Endodermal cell (in vitro differentiated cells): ENCODE data around the gene DYRK1A. TPM values are rescaled to one million over a fixed set of nuclear protein-coding genes. Genes with fewer than 3 reads are reported as not detected.

Experiments used
- DNase-seq: peaks from one replicate; pipeline ENCODE4 v3.0.0-alpha.2; 2017
- H3K27ac ChIP-seq: 2 replicates; pipeline ENCODE4 v1.5.1; 2013; ENCODE audit warnings: mild to moderate bottlenecking, low read depth, low read length, moderate library complexity
- H3K27me3 ChIP-seq: 2 replicates; pipeline ENCODE4 v1.6.1; 2013; ENCODE audit warnings: mild to moderate bottlenecking, low read length, moderate library complexity; ENCODE audit not compliant: insufficient read depth, control insufficient read depth, poor library complexity, severe bottlenecking
- H3K36me3 ChIP-seq: 2 replicates; pipeline ENCODE4 v1.7.0; 2013; ENCODE audit warnings: mild to moderate bottlenecking, low read length, moderate library complexity; ENCODE audit not compliant: control insufficient read depth, insufficient read depth
- H3K4me1 ChIP-seq: one replicate; pipeline ENCODE4 v1.7.0; 2013; ENCODE audit warnings: low read length; ENCODE audit not compliant: control insufficient read depth, insufficient read depth
- H3K4me3 ChIP-seq: 2 replicates; pipeline ENCODE4 v1.5.1; 2013; ENCODE audit warnings: mild to moderate bottlenecking, low read length, moderate library complexity
- H3K9ac ChIP-seq: 2 replicates; pipeline ENCODE4 v1.6.1; 2013; ENCODE audit warnings: mild to moderate bottlenecking, low read length, moderate library complexity; ENCODE audit not compliant: poor library complexity, severe bottlenecking; ENCODE audit errors: extremely low read depth
- H3K9me3 ChIP-seq: 2 replicates; pipeline ENCODE4 v1.6.1; 2013; ENCODE audit warnings: mild to moderate bottlenecking, low read length, moderate library complexity; ENCODE audit not compliant: control insufficient read depth
- H3K27ac Mint-ChIP-seq: 2 replicates; pipeline ENCODE4 v1.8.0; 2020; ENCODE audit warnings: mixed read lengths
- H3K27me3 Mint-ChIP-seq: 2 replicates; pipeline ENCODE4 v1.8.0; 2021; ENCODE audit warnings: mild to moderate bottlenecking, mixed read lengths; ENCODE audit not compliant: insufficient read depth
- H3K36me3 Mint-ChIP-seq: 2 replicates; pipeline ENCODE4 v1.8.0; 2020; ENCODE audit warnings: low read depth, mixed read lengths
- H3K4me1 Mint-ChIP-seq: 2 replicates; pipeline ENCODE4 v1.8.0; 2020; ENCODE audit warnings: mixed read lengths
- H3K4me3 Mint-ChIP-seq: 2 replicates; pipeline ENCODE4 v1.8.0; 2020; ENCODE audit warnings: mild to moderate bottlenecking, moderate library complexity, mixed read lengths
- H3K9me3 Mint-ChIP-seq: 2 replicates; pipeline ENCODE4 v1.8.0; 2020; ENCODE audit warnings: mild to moderate bottlenecking, mixed read lengths
- CTCF ChIP-seq: fragments of 200-600 bp; sonication (generic); conservative IDR thresholded peaks from 2 replicates; pipeline ENCODE4 v1.5.0; 2021; ENCODE audit warnings: antibody characterized with exemption, mild to moderate bottlenecking
- WGBS, 2 experiments: methylation state at CpG; one replicate each; pipeline versions ENCODE4 v1.1.5 to v1.1.7; 2013; ENCODE audit warnings: missing lambda C conversion rate in 2 of 2, mixed read lengths in 1 of 2; ENCODE audit not compliant: insufficient coverage in 1 of 2, insufficient read length in 1 of 2; 5-methylcytosine and 5-hydroxymethylcytosine counted together
- total RNA-seq, 2 donors: library from RNA; stranded (reverse); fragmentation: NEBNext Ultra II Directional in 1 of 2; extraction: Animal tissue kit (Norgen Biotek cat#: 25700) in 1 of 2; gene quantifications; 2 replicates in 1 of 2; 3 replicates in 1 of 2; pipeline ENCODE4 v1.2.1, GENCODE V29; 2021

The DYRK1A gene
- total RNA-seq, 2 donors from 2014 or later = 73.9 to 75.2 TPM

- no peaks in the 10 kb centered on the region for H3K36me3 ChIP-seq
- 61 to 79% methylated on average over 3 of the region's 3 CpGs for WGBS, 2 experiments
- peak overlapping the region; percentile 98 for H3K9ac ChIP-seq
- no peaks in the 10 kb centered on the region for H3K4me1 ChIP-seq
- DNase-seq = no peak
- peaks cover 2% of the 10 kb centered on the region for H3K36me3 Mint-ChIP-seq
- peak overlapping the region; percentile 89 for H3K4me3 ChIP-seq
- no peaks in the 10 kb centered on the region for H3K9me3 Mint-ChIP-seq
- H3K4me3 Mint-ChIP-seq = peak overlapping the region; percentile 98
- H3K27me3 ChIP-seq = no peaks in the 10 kb centered on the region
- H3K4me1 Mint-ChIP-seq = peaks cover 46% of the 10 kb centered on the region
- H3K27ac Mint-ChIP-seq = peak overlapping the region; percentile 92
- no peaks in the 10 kb centered on the region for H3K9me3 ChIP-seq
- H3K27ac ChIP-seq = no peak overlapping the region
- H3K27me3 Mint-ChIP-seq = no peaks in the 10 kb centered on the region
- TF ChIP-seq CTCF = no peak
Measured at GRCh38 chr21:37369307-37369854, 2.8 kb downstream of the DYRK1A start.

- no peak overlapping the region for H3K27ac ChIP-seq
Measured at GRCh38 chr21:37370152-37371040, 3.8 kb downstream of the DYRK1A start.

GRCh38 chr21:37371041-37371397, 4.4 kb downstream of the DYRK1A start:
- peaks cover 51% of the 10 kb centered on the region for H3K4me1 Mint-ChIP-seq

More at GRCh38 chr21:37370152-37371040, 3.8 kb downstream of the DYRK1A start:
- H3K27me3 Mint-ChIP-seq = no peaks in the 10 kb centered on the region
- Histone ChIP-seq H3K27me3 (no peaks in the 10 kb centered on the region), H3K36me3 (no peaks in the 10 kb centered on the region), H3K4me1 (no peaks in the 10 kb centered on the region), H3K4me3 (peak overlapping the region; percentile 89), H3K9ac (peak overlapping the region; percentile 98), H3K9me3 (no peaks in the 10 kb centered on the region)
- 70 to 79% methylated on average over 6 to 8 of the region's 8 CpGs for WGBS, 2 experiments
- peak overlapping the region; percentile 92 for H3K27ac Mint-ChIP-seq
- no peak for DNase-seq
- no peak for TF ChIP-seq CTCF
- peaks cover 2% of the 10 kb centered on the region for H3K36me3 Mint-ChIP-seq
- H3K9me3 Mint-ChIP-seq = no peaks in the 10 kb centered on the region
- peaks cover 47% of the 10 kb centered on the region for H3K4me1 Mint-ChIP-seq
- H3K4me3 Mint-ChIP-seq = peak overlapping the region; percentile 98

More at GRCh38 chr21:37371041-37371397, 4.4 kb downstream of the DYRK1A start:
- Mint-ChIP-seq H3K36me3 (peaks cover 5% of the 10 kb centered on the region), H3K27me3 (no peaks in the 10 kb centered on the region), H3K4me3 (no peak overlapping the region), H3K27ac (no peak overlapping the region), H3K9me3 (no peaks in the 10 kb centered on the region)
- DNase-seq = no peak
- Histone ChIP-seq H3K27ac (no peak overlapping the region), H3K36me3 (no peaks in the 10 kb centered on the region), H3K4me3 (peak overlapping the region; percentile 89), H3K9ac (no peak overlapping the region), H3K9me3 (no peaks in the 10 kb centered on the region), H3K4me1 (no peaks in the 10 kb centered on the region), H3K27me3 (no peaks in the 10 kb centered on the region)
- WGBS, 2 experiments = 91 to 100% methylated on average over 2 of the region's 2 CpGs
- TF ChIP-seq CTCF = no peak
